GM12873 (cell line): ENCODE results near the gene GCG.

Experiments used
- TF ChIP-seq, protein P1 (sequence below): IDR thresholded peaks from 2 replicates; pipeline ENCODE4 v1.5.1; 2012; ENCODE audit warnings: low read depth, mild to moderate bottlenecking, moderate library complexity, low read length, control low read depth; ENCODE audit not compliant: insufficient read depth; ENCODE audit errors: missing control alignments

GCG gene

DNA sequence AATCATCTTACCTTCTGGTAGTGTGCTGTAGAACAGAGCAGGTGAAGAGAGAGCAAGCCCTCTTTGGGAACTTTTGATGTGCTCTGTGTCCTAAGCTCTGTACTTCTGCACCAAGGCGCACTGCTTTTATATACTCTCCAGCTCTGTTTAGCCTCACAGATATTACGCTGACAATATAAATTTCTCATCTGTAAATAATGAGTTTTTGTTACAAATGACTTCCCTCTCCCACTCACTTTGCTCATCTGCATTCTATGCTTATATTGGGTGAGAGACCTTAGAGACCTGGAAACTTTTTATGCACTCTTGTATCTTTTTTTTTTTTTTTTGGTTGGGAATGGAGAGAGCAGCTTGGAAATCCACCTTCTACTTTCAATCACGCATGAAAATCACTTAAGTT, at the start of gene GCG:
Gene GCG, minus strand, starts transcription at position 101 of the 400 bp plus-strand sequence. CDS start 3,069 bp downstream, outside the sequence.
- TF ChIP-seq, protein P1, sequence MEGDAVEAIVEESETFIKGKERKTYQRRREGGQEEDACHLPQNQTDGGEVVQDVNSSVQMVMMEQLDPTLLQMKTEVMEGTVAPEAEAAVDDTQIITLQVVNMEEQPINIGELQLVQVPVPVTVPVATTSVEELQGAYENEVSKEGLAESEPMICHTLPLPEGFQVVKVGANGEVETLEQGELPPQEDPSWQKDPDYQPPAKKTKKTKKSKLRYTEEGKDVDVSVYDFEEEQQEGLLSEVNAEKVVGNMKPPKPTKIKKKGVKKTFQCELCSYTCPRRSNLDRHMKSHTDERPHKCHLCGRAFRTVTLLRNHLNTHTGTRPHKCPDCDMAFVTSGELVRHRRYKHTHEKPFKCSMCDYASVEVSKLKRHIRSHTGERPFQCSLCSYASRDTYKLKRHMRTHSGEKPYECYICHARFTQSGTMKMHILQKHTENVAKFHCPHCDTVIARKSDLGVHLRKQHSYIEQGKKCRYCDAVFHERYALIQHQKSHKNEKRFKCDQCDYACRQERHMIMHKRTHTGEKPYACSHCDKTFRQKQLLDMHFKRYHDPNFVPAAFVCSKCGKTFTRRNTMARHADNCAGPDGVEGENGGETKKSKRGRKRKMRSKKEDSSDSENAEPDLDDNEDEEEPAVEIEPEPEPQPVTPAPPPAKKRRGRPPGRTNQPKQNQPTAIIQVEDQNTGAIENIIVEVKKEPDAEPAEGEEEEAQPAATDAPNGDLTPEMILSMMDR: no peak

DNA sequence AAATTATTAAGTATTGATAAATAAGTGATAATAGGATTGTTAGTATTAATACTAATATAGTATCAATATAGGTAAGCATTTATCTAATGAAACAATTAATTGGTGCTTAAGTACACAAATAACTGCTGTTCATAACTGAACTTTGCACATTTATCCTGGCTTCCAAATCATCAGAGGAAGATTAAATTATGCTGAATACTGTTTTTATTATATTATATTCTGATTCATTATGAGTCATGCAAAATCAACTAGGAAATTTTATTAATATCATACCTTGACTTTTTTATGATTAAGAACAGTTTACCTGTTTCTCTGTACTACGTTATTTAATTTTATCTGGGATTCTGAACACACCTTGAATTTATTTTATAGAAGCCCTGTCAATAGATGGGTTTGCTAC, 48.6 kb upstream of the GCG start:
- TF ChIP-seq, protein P1: no peak

DNA sequence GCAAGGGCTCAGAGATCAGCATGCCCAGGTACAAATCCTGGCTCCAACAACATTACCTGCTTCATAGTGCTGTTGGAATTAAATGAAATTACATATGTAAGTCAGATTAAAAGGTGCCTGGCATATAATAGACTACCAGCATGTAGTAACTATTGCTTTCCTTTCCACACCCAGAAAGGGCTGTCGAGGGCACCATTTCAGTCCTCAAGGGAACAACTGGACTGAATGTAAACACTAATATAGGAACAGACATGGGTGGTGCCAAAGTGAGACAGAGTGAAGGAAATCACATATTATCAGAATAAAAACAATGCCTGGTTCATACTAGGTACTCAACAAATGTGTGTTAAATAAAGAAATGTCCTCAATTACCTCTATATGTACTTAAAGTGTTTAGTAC, 47.9 kb upstream of the GCG start:
- TF ChIP-seq, protein P1: no peak

DNA sequence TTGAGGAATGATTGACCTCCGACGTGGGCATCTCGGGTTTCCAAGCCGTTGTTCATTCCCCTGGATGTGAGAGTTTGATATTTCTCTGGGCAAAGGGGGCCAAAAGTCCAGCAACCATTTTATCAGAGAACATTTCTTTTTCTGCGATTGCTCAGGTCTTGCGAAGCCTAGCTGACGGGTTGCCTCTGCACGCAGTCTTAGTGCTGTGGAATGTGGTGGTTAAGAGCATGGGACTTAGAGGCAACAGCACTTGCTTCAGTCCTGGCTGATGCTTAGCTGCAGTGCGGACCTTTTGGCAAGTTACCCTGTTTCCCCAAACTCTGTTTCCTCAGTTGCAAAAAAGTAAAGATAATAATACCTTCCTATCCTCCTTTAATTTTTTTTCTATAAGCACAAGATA, 46.2 kb upstream of the GCG start:
- TF ChIP-seq, protein P1: no peak

DNA sequence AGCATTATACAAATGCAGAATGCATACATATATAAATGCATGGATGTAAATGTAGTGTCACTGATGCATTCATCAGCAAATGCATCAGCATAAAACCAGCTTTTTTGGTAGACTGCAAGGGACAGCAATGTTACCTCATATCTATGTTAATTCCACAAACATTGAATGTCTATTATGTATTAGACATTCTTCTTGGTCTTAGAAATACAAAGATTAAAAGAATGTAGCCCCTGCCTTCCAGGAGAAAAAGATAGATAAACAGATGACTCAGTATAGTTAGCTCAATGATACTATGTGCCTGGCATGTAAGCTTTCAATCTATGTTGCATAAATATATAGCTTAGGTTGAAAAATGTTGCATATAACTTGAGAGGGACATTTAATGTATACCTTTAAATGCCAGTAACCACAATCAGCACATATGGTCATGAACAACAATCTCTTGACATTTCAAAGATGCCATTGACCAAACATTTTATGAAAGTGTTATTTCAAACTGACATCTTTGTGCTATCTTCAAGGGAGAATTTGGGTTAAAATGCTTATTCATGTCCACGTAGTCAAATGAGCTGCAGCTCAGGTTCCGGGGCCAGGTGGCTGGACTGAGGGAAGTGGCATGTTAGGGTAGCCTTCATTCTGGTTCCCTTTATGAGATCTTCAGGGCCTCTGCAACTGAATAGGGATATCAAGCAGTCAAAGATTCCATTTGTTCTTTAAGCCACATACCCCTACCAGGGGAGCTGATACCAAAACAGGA, 45.2 kb upstream of the GCG start:
- TF ChIP-seq, protein P1: no peak

DNA sequence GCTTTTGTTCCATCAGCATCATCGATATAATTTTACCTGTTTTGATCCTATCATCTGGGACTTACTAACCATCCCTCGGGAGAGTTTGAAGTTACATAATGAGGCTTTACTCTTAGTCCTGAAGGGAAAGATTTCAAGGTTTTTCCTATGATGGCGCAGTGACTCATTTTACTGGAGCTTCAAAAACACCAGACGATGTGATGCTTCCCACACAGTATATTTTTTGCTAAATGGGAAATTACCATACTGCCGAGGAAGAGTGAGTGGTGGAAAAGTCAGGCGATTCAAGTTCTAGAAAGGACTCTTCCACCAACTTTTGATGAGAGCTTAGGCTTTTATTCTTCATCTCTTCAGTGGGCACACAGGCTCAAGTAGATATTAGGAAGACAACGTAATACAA, 44.6 kb upstream of the GCG start:
- TF ChIP-seq, protein P1: no peak

DNA sequence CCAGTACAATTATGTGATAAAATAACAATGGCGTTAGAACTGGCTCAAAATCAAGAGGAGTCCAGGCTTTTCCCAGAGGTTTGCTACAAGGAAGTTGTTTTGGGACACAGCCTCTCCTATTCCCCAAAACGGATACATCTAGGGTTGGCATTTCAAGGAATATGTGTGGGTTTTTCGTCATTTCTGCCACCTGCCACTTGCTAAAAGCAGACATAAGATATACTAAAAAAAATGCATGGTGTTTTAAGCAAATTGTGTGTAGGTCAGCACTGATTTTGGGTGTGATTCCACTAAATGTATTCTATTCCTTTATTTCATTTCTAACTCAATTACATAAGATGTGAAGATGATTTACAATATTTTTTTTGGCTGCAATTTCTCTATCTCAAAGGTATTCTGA, 36.4 kb upstream of the GCG start:
- TF ChIP-seq, protein P1: no peak
